HepG2 (cell line): ENCODE measurements around the gene PHACTR1. TPM values are rescaled to one million over a fixed set of nuclear protein-coding genes. Genes with fewer than 3 reads are reported as not detected.

Experiments
- ATAC-seq: fragments of 200-7000 bp; cut with Tn5 transposase; 3 replicates; pipeline ENCODE4 v1.9.1; 2020; ENCODE audit warnings: mild to moderate bottlenecking, moderate library complexity
- BruUV-seq: library from RNA; stranded (reverse); fragments of 400-500 nt; replicated peaks from 2 replicates; lab custom pipeline; 2021; lab: Mats Ljungman, UMichigan
- CTCF ChIA-PET: fragments of 300-600 bp; formaldehyde crosslinking; extraction: SDS; loops from one replicate; lab custom pipeline; 2021; ENCODE audit warnings: low total read pairs, inconsistent platforms, low intra/inter-chr PET ratio; lab: Yijun Ruan, JAX
- POLR2A ChIA-PET: fragments of 350-600 bp; sonication (Branson Sonifier 250); formaldehyde crosslinking; loops from one replicate; lab custom pipeline; 2020; ENCODE audit warnings: antibody characterized with exemption, inconsistent platforms; lab: Yijun Ruan, JAX
- DNase-seq: peaks from one replicate; pipeline ENCODE4 v3.0.0-alpha.2; 2015; ENCODE audit warnings: low spot score
- FAIRE-seq: peaks from 3 replicates; lab custom pipeline; 2011; peaks lifted over from hg19 to GRCh38; lab: Jason Lieb, UNC
- H2AFZ ChIP-seq: one replicate; pipeline ENCODE4 v1.6.1; 2011; ENCODE audit warnings: low read length, inconsistent platforms
- H3K27ac ChIP-seq: fragments of 300-600 bp; 3 replicates; pipeline ENCODE4 v1.8.0; 2011; ENCODE audit warnings: mixed run types, mild to moderate bottlenecking, mixed read lengths, low read length, inconsistent platforms; ENCODE audit not compliant: insufficient read depth; ENCODE audit errors: extremely low read length
- H3K27me3 ChIP-seq, 2 experiments: fragments of 200-600 bp in 1 of 2; 2 replicates in 1 of 2; 3 replicates in 1 of 2; pipeline versions ENCODE4 v1.6.0 to v1.8.0; 2011; ENCODE audit warnings: low read length in 2 of 2, mild to moderate bottlenecking in 2 of 2, moderate library complexity in 2 of 2, inconsistent platforms in 1 of 2; ENCODE audit not compliant: insufficient read depth in 2 of 2, control insufficient read depth in 1 of 2
- H3K36me3 ChIP-seq, 2 experiments: fragments of 200-600 bp in 1 of 2; replicated peaks in 1 of 2; 2 replicates in 1 of 2; 3 replicates in 1 of 2; pipeline versions ENCODE4 v1.5.1 to v1.8.0; 2011; ENCODE audit warnings: low read length in 2 of 2, inconsistent platforms in 1 of 2; ENCODE audit not compliant: insufficient read depth in 2 of 2, control insufficient read depth in 1 of 2
- H3K4me1 ChIP-seq: 2 replicates; pipeline ENCODE4 v1.5.1; 2012; ENCODE audit warnings: low read length, inconsistent platforms; ENCODE audit not compliant: insufficient read depth
- H3K4me2 ChIP-seq: 2 replicates; pipeline ENCODE4 v1.6.0; 2011; ENCODE audit warnings: low read depth, low read length, inconsistent platforms
- H3K4me3 ChIP-seq, 3 experiments: fragments of 200-600 bp in 1 of 3; sonication (generic), shearing (Covaris generic) in 1 of 3; replicated peaks in 1 of 3; 2 replicates each; pipeline ENCODE4 v1.5.1; 2011 to 2016; ENCODE audit warnings: low read length in 3 of 3, inconsistent platforms in 2 of 3, low read depth in 2 of 3, mild to moderate bottlenecking in 2 of 3, control low read depth in 1 of 3, mixed read lengths in 1 of 3; ENCODE audit not compliant: insufficient read depth in 1 of 3
- H3K79me2 ChIP-seq: one replicate; pipeline ENCODE4 v1.6.1; 2011; ENCODE audit warnings: low read length, inconsistent platforms; ENCODE audit not compliant: insufficient read depth
- H3K9ac ChIP-seq: 2 replicates; pipeline ENCODE4 v1.6.0; 2011; ENCODE audit warnings: mild to moderate bottlenecking, low read depth, low read length, inconsistent platforms; ENCODE audit not compliant: insufficient read depth
- H3K9me3 ChIP-seq: 2 replicates; pipeline ENCODE4 v1.5.1; 2012; ENCODE audit warnings: mild to moderate bottlenecking, low read length
- H4K20me1 ChIP-seq: 2 replicates; pipeline ENCODE4 v1.6.0; 2011; ENCODE audit warnings: inconsistent platforms, mild to moderate bottlenecking, low read length, moderate library complexity; ENCODE audit not compliant: insufficient read depth
- ATF6 ChIP-seq: sonication (generic); formaldehyde crosslinking; conservative IDR thresholded peaks from 2 replicates; pipeline ENCODE4 v1.4.0; 2020; ENCODE audit warnings: missing genetic modification reagents
- CSRNP1 ChIP-seq: sonication (generic); formaldehyde crosslinking; IDR thresholded peaks from 2 replicates; pipeline ENCODE4 v1.8.1; 2023; ENCODE audit warnings: mild to moderate bottlenecking, missing genetic modification reagents
- ELF4 ChIP-seq: sonication (generic); formaldehyde crosslinking; IDR thresholded peaks from 2 replicates; pipeline ENCODE4 v1.5.0; 2020; ENCODE audit warnings: missing genetic modification reagents, mild to moderate bottlenecking, moderate library complexity, borderline replicate concordance
- HCFC1 ChIP-seq: fragments of 150-350 bp; IDR thresholded peaks from 2 replicates; pipeline ENCODE4 v1.6.1; 2014; ENCODE audit warnings: low read depth, low read length
- MTF2 ChIP-seq: sonication (generic); formaldehyde crosslinking; IDR thresholded peaks from 2 replicates; pipeline ENCODE4 v1.5.0; 2020; ENCODE audit warnings: missing genetic modification reagents, borderline replicate concordance
- RFXAP ChIP-seq: sonication (generic); formaldehyde crosslinking; IDR thresholded peaks from 2 replicates; pipeline ENCODE4 v1.4.0; 2020; ENCODE audit warnings: missing genetic modification reagents, borderline replicate concordance
- ZBTB37 ChIP-seq: sonication (generic); formaldehyde crosslinking; IDR thresholded peaks from 2 replicates; pipeline ENCODE4 v1.4.0; 2020; ENCODE audit warnings: mild to moderate bottlenecking, missing genetic modification reagents
- ZFAT ChIP-seq: sonication (generic); formaldehyde crosslinking; conservative IDR thresholded peaks from 2 replicates; pipeline ENCODE4 v1.8.1; 2023; ENCODE audit warnings: missing genetic modification reagents, inconsistent platforms
- ZNF597 ChIP-seq: sonication (generic); formaldehyde crosslinking; IDR thresholded peaks from 2 replicates; pipeline ENCODE4 v1.5.0; 2020; ENCODE audit warnings: missing genetic modification reagents
- ZNF724P ChIP-seq: sonication (generic); formaldehyde crosslinking; IDR thresholded peaks from 2 replicates; pipeline ENCODE4 v1.8.0; 2022; ENCODE audit warnings: missing genetic modification reagents, borderline replicate concordance
- ZNF879 ChIP-seq: sonication (generic); formaldehyde crosslinking; IDR thresholded peaks from 2 replicates; pipeline ENCODE4 v1.8.1; 2023; ENCODE audit warnings: missing genetic modification reagents
- WGBS: methylation state at CpG from one replicate; pipeline ENCODE4 v1.1.6; 2017; ENCODE audit warnings: low lambda C conversion rate; 5-methylcytosine and 5-hydroxymethylcytosine counted together
- in situ Hi-C: cut with HindIII; loops from 2 replicates; pipeline ENCODE4 v1.10.0; 2017; ENCODE audit warnings: low pct_unique_long_range_greater_than_20kb; ENCODE audit not compliant: extremely low pct_ligation_motif_present
- intact Hi-C: fragments of 100-400 bp; cut with micrococcal nuclease; formaldehyde crosslinking; loops from one replicate; pipeline ENCODE4 v1.10.0; 2022; ENCODE audit not compliant: unreplicated experiment
- polyA plus RNA-seq, 8 experiments: library from polyadenylated mRNA; depleted of rRNA in 3 of 8; stranded (reverse) in 7 of 8; unstranded in 1 of 8; fragments of >200 nt; fragmentation: Illumina TruSeq in 4 of 8; extraction: Trizol in 4 of 8; gene quantifications; 2 replicates each; pipeline versions ENCODE4 v1.2.1 to v1.2.3, GENCODE V29; 2011 to 2016; ENCODE audit warnings: low read depth in 4 of 8, missing spikeins in 1 of 8, mixed read lengths in 1 of 8; ENCODE audit not compliant: insufficient read depth in 1 of 8
- total RNA-seq, 5 experiments: library from RNA; depleted of rRNA; stranded (reverse); fragments of >200 nt; fragmentation: Illumina TruSeq; extraction: Trizol; gene quantifications; 2 replicates each; pipeline ENCODE4 v1.2.3, GENCODE V29; 2016; ENCODE audit warnings: low read depth in 1 of 5

The PHACTR1 gene
- total and polyA plus RNA-seq, 2 of the 13 experiments (the other 11 are each of a cell fraction or from before 2014, with no cell fraction given) = 0.09 TPM; not detected in 1

- 2% methylated on average over 3 of the region's 3 CpGs for WGBS
- Histone ChIP-seq H3K4me1 (no peaks in the 10 kb centered on the region), H3K79me2 (no peaks in the 10 kb centered on the region), H3K36me3 (no peaks in the 10 kb centered on the region)
- BruUV-seq = no TSS peak
- ATAC-seq = no peak
- TF ChIP-seq ZNF724P (CRISPR knock-in tag) = no peak
- TF ChIP-seq ELF4 (CRISPR knock-in tag) = no peak
- TF ChIP-seq ATF6 (CRISPR knock-in tag) = no peak
- no peak for TF ChIP-seq CSRNP1 (CRISPR knock-in tag)
- TF ChIP-seq ZFAT (CRISPR knock-in tag) = no peak
- no peak for TF ChIP-seq MTF2 (CRISPR knock-in tag)
- no peak for TF ChIP-seq ZBTB37 (CRISPR knock-in tag)
- no peak for TF ChIP-seq ZNF879 (CRISPR knock-in tag)
- no peak for TF ChIP-seq HCFC1
- no peak for TF ChIP-seq RFXAP (CRISPR knock-in tag)
- no peak for TF ChIP-seq ZNF597
- TF ChIP-seq, all 625 proteins: peak for 0
- in situ Hi-C loops (no loop called here), intact Hi-C loops (no loop called here)
- Histone ChIP-seq H3K9me3 (no peaks in the 10 kb centered on the region), H3K9ac (no peak overlapping the region), H2AFZ (no peak overlapping the region), H3K4me2 (no peak overlapping the region), H3K27me3 (no peaks in the 10 kb centered on the region), H4K20me1 (no peaks in the 10 kb centered on the region), H3K27ac (no peak overlapping the region), H3K4me3 (no peak overlapping the region)
- FAIRE-seq (no peak), DNase-seq (no peak)
- ChIA-PET CTCF (no interaction called here), POLR2A (no interaction called here)
Observed at GRCh38 chr6:13058051-13058450, 341.5 kb downstream of the PHACTR1 start.
